ENCODE measurements around the gene PGRMC1. TPM values are rescaled to one million over a fixed set of nuclear protein-coding genes. Genes with fewer than 3 reads are reported as not detected.

PGRMC1 gene
- polyA plus RNA-seq, 1 of the 3 experiments (the other 2 are of a cell fraction) = 65.3 TPM

DNA sequence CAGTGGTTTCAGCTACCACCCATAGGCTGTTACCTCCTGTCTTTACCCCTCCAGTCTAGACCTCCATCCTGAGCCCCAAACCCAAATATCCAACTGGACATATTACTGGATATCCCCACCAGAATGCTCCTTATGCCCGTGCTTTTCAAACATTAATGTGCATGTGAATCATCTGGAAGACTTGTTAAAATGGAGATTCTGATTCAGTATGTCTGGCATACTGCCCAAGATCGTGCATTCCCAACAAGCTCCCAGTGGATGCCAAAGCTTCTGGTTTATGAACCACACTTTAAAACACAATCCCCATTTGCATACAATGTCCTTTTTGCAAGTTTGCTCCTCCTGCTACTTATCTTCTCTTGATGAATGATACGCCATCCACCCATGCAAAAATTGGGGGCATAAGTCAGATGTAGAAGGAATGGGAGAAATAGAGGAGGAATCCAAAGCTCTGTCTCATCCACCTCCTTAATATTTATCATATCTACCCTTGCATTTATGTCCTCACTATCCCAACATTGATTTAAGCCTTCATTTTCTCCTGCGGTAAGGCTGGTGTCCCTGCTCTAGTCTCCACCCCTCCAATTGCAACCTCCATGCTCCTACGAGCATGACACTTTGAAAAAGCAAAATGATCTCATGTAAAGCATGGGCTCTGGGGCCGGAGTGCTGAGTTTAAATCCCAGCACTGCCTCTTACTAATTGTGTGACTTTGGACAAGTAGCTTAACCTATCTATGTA lies 7.4 kb upstream of the PGRMC1 start:
- Histone ChIP-seq H3K9me3 (no peaks in the 10 kb centered on the region), H3K9me2 (no peaks in the 10 kb centered on the region), H3K9ac (no peak overlapping the region), H3F3A (replicated peaks; ENCODE audit: insufficient read depth) (peaks cover 10% of the 10 kb centered on the region), H3K4me3 (ENCODE audit: low read depth in 2 of 2, low read length in 1 of 2) (no peak overlapping the region), H3K79me2 (ENCODE audit: insufficient read depth) (no peaks in the 10 kb centered on the region), H3K27ac (ENCODE audit: low read depth in 2 of 2, low read length in 1 of 2) (peak overlapping the region in 1 of 2 experiments; percentile 27; a peak in 2 of 4 replicates), H3K27me3 (ENCODE audit: insufficient read depth) (peaks cover 5% of the 10 kb centered on the region; the same call in 1 of the 2 replicates), H3K36me3 (replicated peaks in 1 of 2; ENCODE audit: control insufficient read depth in 1 of 2, insufficient read depth in 2 of 2, low read length in 1 of 2) (no peaks in the 10 kb centered on the region), H3K4me2 (peak overlapping the region; percentile 45; the same call in 1 of the 2 replicates), H4K20me1 (ENCODE audit: insufficient read depth) (no peaks in the 10 kb centered on the region), H3K4me1 (ENCODE audit: control insufficient read depth in 1 of 2, insufficient read depth in 2 of 2, low read depth in 1 of 2, low read length in 1 of 2) (no peaks in the 10 kb centered on the region), H2AFZ (ENCODE audit: low read depth) (peak overlapping the region; percentile 50; the same call in 1 of the 2 replicates)
- TF ChIP-seq, protein P1, sequence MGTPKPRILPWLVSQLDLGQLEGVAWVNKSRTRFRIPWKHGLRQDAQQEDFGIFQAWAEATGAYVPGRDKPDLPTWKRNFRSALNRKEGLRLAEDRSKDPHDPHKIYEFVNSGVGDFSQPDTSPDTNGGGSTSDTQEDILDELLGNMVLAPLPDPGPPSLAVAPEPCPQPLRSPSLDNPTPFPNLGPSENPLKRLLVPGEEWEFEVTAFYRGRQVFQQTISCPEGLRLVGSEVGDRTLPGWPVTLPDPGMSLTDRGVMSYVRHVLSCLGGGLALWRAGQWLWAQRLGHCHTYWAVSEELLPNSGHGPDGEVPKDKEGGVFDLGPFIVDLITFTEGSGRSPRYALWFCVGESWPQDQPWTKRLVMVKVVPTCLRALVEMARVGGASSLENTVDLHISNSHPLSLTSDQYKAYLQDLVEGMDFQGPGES (IDR thresholded peaks at IDR 0.05; ENCODE audit: low read depth, low read length) = no peak
- TF ChIP-seq SMC3 (IDR thresholded peaks at IDR 0.05; ENCODE audit: low read depth, low read length) (no peak), USF1 (IDR thresholded peaks at IDR 0.05; ENCODE audit: borderline replicate concordance, low read depth) (no peak), EP300 (IDR thresholded peaks at IDR 0.05; ENCODE audit: borderline replicate concordance in 1 of 2, low read depth in 1 of 2, low read length in 1 of 2) (no peak), ZBTB33 (IDR thresholded peaks at IDR 0.05; ENCODE audit: borderline replicate concordance, low read depth) (no peak), SIN3A (IDR thresholded peaks at IDR 0.05; ENCODE audit: borderline replicate concordance, low read depth, low read length) (no peak), JUND (IDR thresholded peaks at IDR 0.05) (no peak), ELF1 (IDR thresholded peaks at IDR 0.05) (no peak), TCF12 (IDR thresholded peaks at IDR 0.05) (no peak), RCOR1 (IDR thresholded peaks at IDR 0.05; ENCODE audit: low read length) (no peak), FOSL2 (IDR thresholded peaks at IDR 0.05; ENCODE audit: borderline replicate concordance, low read depth) (peak; percentile 58), NFIC (IDR thresholded peaks at IDR 0.05; ENCODE audit: borderline replicate concordance) (0 out of 2 replicates have a peak, but pooled peaks have one; percentile 54), GATA2 (CRISPR knock-in tag; IDR thresholded peaks at IDR 0.05) (no peak)
- TF ChIP-seq, protein P2, sequence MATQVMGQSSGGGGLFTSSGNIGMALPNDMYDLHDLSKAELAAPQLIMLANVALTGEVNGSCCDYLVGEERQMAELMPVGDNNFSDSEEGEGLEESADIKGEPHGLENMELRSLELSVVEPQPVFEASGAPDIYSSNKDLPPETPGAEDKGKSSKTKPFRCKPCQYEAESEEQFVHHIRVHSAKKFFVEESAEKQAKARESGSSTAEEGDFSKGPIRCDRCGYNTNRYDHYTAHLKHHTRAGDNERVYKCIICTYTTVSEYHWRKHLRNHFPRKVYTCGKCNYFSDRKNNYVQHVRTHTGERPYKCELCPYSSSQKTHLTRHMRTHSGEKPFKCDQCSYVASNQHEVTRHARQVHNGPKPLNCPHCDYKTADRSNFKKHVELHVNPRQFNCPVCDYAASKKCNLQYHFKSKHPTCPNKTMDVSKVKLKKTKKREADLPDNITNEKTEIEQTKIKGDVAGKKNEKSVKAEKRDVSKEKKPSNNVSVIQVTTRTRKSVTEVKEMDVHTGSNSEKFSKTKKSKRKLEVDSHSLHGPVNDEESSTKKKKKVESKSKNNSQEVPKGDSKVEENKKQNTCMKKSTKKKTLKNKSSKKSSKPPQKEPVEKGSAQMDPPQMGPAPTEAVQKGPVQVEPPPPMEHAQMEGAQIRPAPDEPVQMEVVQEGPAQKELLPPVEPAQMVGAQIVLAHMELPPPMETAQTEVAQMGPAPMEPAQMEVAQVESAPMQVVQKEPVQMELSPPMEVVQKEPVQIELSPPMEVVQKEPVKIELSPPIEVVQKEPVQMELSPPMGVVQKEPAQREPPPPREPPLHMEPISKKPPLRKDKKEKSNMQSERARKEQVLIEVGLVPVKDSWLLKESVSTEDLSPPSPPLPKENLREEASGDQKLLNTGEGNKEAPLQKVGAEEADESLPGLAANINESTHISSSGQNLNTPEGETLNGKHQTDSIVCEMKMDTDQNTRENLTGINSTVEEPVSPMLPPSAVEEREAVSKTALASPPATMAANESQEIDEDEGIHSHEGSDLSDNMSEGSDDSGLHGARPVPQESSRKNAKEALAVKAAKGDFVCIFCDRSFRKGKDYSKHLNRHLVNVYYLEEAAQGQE (IDR thresholded peaks at IDR 0.05; ENCODE audit: low read depth, low read length) = no peak
- ChIA-PET POLR2A (no interaction called here), CTCF (interaction anchor here (1.0 to 1.1 kb wide), 3 partner anchors 11 to 110 kb away, joined by 3 to 4 read pairs (median 3); no protein-coding TSS in a partner anchor)
- 14% methylated on average over 6 of the region's 6 CpGs for WGBS (ENCODE audit: low lambda C conversion rate)
- DNase-seq = no peak
